Colonic mucosa (tissue), 4 donors: ENCODE results near the gene TANK. TPM values are rescaled to one million over a fixed set of nuclear protein-coding genes. Genes with fewer than 3 reads are reported as not detected.

Experiments
- DNase-seq: peaks from one replicate; pipeline ENCODE4 v3.0.0-alpha.2; 2020
- H3K27ac ChIP-seq: fragments of 200-600 bp; one replicate; pipeline ENCODE4 v1.8.0; 2021
- H3K27me3 ChIP-seq: fragments of 200-600 bp; one replicate; pipeline ENCODE4 v1.8.0; 2021
- H3K36me3 ChIP-seq: fragments of 200-600 bp; one replicate; pipeline ENCODE4 v1.8.0; 2021
- H3K4me1 ChIP-seq: fragments of 200-600 bp; one replicate; pipeline ENCODE4 v1.8.0; 2021; ENCODE audit warnings: mild to moderate bottlenecking
- H3K4me3 ChIP-seq: fragments of 200-600 bp; one replicate; pipeline ENCODE4 v1.8.0; 2021
- H3K9ac ChIP-seq, 2 donors: one replicate each; pipeline ENCODE4 v1.7.0; 2013; ENCODE audit warnings: control low read depth in 2 of 2, low read depth in 2 of 2, low read length in 2 of 2
- H3K9me3 ChIP-seq: fragments of 200-600 bp; one replicate; pipeline ENCODE4 v1.8.0; 2021
- intact Hi-C: fragments of 100-400 bp; cut with DNase I; formaldehyde crosslinking; loops from one replicate; pipeline ENCODE4 v1.14.1; 2022
- total RNA-seq, 2 donors: library from RNA; stranded (reverse); fragmentation: NEBNext Ultra II Directional in 1 of 2; extraction: Animal tissue kit (Norgen Biotek cat#: 25700) in 1 of 2; gene quantifications; one replicate each; pipeline ENCODE4 v1.2.1, GENCODE V29; 2021
- TF ChIP-seq, protein P1 (sequence below): fragments of 200-600 bp; IDR thresholded peaks from one replicate; pipeline ENCODE4 v1.8.0; 2022; ENCODE audit warnings: antibody characterized with exemption, mild to moderate bottlenecking
- donor health status: healthy.
- donor health status: DM: no; HTN: no; CAD: no.
- donor health status: DM: no; HTN: no; CAD: no.

Gene TANK
- total RNA-seq, 2 donors from 2014 or later: 47.4 to 60.7 TPM

DNA sequence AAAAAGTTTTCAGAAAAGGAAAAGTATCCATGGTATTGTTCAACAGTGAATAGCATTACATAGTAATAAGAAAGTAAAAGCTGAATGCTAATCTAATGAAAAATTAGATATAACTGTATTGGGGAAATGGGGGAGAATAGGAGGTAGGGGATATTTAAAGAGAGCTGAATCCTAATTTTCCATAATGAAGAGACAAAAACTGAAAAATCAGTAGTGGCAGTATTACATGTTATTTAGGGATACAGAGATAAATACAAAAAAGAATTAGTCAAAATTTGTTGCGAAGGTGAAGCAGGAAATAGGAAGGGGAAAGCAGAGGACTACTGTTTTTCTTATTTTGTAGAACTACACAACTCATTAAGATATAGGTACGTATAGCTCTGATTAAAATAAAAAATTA is 9.1 kb downstream of the TANK start:
- H3K27me3 ChIP-seq: no peaks in the 10 kb centered on the region
- no peak for DNase-seq
- H3K4me1 ChIP-seq: no peaks in the 10 kb centered on the region
- no peak overlapping the region for H3K9ac ChIP-seq
- H3K4me3 ChIP-seq: no peak overlapping the region
- H3K9me3 ChIP-seq: no peaks in the 10 kb centered on the region
- no peak overlapping the region for H3K27ac ChIP-seq
- TF ChIP-seq, protein P1, sequence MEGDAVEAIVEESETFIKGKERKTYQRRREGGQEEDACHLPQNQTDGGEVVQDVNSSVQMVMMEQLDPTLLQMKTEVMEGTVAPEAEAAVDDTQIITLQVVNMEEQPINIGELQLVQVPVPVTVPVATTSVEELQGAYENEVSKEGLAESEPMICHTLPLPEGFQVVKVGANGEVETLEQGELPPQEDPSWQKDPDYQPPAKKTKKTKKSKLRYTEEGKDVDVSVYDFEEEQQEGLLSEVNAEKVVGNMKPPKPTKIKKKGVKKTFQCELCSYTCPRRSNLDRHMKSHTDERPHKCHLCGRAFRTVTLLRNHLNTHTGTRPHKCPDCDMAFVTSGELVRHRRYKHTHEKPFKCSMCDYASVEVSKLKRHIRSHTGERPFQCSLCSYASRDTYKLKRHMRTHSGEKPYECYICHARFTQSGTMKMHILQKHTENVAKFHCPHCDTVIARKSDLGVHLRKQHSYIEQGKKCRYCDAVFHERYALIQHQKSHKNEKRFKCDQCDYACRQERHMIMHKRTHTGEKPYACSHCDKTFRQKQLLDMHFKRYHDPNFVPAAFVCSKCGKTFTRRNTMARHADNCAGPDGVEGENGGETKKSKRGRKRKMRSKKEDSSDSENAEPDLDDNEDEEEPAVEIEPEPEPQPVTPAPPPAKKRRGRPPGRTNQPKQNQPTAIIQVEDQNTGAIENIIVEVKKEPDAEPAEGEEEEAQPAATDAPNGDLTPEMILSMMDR: no peak
- no peaks in the 10 kb centered on the region for H3K36me3 ChIP-seq
- intact Hi-C loops: no loop called here

DNA sequence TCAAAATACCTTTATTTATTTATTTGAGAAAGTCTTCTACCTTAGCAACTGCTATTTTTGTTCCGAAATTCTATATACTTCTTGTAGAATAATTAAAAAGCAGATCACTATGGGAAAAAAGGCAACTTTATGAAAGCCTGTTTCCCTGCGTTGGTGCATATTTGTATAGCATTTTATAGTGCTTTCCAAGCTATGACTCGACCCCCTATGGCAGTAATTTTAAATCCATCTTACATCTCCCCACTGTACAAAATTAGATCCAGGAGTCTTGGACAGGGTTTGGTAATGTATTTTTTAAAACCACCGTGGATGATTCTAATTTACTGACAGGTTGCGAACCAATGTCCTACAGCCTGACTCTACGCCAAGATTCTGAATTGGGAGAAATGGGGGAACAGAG is 10.1 kb downstream of the TANK start:
- Histone ChIP-seq H3K4me3 (no peak overlapping the region), H3K9me3 (no peaks in the 10 kb centered on the region), H3K9ac (no peak overlapping the region), H3K36me3 (no peaks in the 10 kb centered on the region), H3K27ac (no peak overlapping the region), H3K4me1 (no peaks in the 10 kb centered on the region), H3K27me3 (no peaks in the 10 kb centered on the region)
- intact Hi-C loops: no loop called here
- TF ChIP-seq, protein P1: no peak
- DNase-seq: no peak

DNA sequence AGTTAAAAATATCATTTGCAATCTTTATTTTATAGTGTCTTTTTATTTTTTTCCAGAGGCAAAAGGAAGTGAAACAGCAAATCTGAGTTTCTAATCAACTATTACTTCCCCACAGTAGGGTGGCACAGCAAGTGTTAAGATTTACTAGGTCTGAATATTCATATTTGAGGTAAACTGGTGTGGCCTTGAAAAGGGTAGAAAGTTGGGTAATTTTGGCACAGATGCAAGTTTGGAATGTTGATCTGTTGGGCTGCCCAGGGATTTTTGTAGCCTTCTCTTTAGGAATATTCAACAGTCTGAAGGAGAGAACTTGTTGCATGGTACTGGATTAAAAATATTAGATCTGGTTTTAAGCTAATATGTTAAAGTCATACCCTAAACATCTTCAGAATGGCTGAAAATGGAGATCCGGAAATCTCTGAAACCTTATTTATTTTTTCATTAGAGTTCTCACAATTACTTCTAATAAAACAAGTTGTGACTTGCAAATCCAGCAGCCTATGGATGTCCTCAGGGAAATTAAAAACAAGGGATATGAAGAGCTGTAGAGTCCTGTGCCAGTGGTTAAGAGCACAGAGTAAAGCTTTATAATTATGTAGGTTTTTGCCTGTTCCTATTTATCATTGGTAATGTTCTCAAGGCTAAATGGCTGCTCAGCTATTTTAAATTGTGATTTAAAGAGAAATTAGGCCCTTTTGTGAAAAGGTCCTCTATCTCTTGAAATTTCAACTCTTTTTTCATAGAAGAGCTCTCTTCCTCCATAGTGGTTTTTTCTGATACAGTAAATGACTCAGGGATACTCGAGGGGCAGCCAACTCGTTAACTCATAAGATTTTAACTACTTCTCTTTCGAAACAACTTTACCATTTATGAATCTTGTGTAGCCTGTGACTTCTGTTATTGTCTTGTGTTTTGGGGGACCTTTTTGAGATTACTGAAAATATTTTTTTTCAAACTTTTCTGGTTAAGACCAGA is 11.0 kb downstream of the TANK start:
- intact Hi-C loops: no loop called here
- Histone ChIP-seq H3K9me3 (no peaks in the 10 kb centered on the region), H3K27me3 (no peaks in the 10 kb centered on the region), H3K36me3 (no peaks in the 10 kb centered on the region), H3K4me3 (no peak overlapping the region), H3K27ac (no peak overlapping the region), H3K9ac (no peak overlapping the region), H3K4me1 (no peaks in the 10 kb centered on the region)
- TF ChIP-seq, protein P1: no peak
- no peak for DNase-seq

DNA sequence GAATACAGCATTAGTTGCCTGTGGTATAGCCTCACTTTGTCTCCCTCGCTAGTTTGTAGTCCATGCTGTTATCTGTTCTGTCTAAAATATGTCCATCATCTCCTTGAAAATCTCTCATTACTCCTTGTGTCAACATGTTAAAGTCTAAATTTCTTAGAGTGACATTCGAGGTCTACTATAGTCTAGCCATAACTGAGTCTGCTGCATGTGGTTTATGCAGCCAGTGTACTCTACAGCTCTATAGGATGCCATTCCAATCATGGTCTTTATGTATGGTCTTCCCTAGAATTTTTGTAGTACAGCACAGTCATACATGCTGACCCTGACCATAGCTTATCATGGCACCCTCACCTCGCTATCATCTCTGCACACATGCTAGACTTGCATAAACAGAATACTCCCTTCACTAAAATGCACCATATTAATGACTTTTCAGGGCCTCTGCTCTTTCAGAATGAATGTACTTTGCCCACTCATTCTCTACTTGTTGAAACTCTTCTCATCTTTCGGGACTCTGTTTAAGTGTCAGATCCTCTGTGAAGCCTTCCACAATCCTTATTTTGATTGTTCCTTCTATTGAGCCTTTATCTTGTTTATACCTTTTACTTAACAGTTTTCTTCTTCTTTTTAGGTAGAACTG is 12.8 kb downstream of the TANK start:
- Histone ChIP-seq H3K4me3 (no peak overlapping the region), H3K27me3 (no peaks in the 10 kb centered on the region), H3K9me3 (no peaks in the 10 kb centered on the region), H3K27ac (no peak overlapping the region), H3K4me1 (no peaks in the 10 kb centered on the region), H3K36me3 (no peaks in the 10 kb centered on the region), H3K9ac (no peak overlapping the region)
- intact Hi-C loops: no loop called here
- no peak for DNase-seq
- TF ChIP-seq, protein P1: no peak

DNA sequence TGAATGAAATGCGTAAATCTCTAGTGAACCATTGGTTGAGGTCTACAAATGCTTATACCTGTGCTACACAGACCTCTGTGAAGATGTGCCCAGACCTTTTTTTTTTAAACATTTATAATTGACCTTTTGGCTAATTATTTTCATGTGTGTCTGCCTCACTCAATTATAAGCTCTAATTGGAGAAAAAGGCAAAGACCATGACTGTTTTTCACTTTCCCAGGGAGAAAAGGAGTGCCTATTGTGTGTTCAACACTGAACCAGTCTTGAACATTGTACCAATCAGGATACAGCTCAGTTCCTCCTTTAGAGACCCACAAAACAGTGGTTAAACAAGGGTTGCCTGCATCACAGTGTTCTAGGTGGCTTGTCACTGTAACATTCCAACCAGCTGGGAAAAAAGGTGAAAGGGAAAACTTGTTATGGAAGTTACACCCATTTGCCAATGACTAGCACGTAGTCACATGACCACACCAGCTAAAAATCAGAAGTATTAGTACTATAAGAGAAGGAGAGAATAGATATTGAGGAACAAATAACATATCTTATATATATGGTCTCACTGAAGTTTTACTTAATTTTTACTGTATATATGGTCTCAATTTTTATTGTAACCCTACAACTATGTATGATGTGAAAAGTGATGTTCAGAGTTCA is 13.4 kb downstream of the TANK start:
- no peaks in the 10 kb centered on the region for H3K4me1 ChIP-seq
- no peak overlapping the region for H3K27ac ChIP-seq
- TF ChIP-seq, protein P1: no peak
- no peak overlapping the region for H3K4me3 ChIP-seq
- H3K36me3 ChIP-seq: no peaks in the 10 kb centered on the region
- no peak for DNase-seq
- intact Hi-C loops: no loop called here
- no peaks in the 10 kb centered on the region for H3K27me3 ChIP-seq
- no peaks in the 10 kb centered on the region for H3K9me3 ChIP-seq
- no peak overlapping the region for H3K9ac ChIP-seq
